Liver (tissue), 9 donors: ENCODE data around the gene DMAC1. TPM values are rescaled to one million over a fixed set of nuclear protein-coding genes. Genes with fewer than 3 reads are reported as not detected.

Experiments used
- DNase-seq: peaks from one replicate; pipeline ENCODE4 v3.0.0-alpha.2; 2017; ENCODE audit warnings: low spot score
- H3K27ac ChIP-seq, 2 donors: one replicate each; pipeline ENCODE4 v1.7.0; 2013; ENCODE audit warnings: inconsistent platforms in 2 of 2, low read length in 2 of 2, control low read depth in 1 of 2, low read depth in 1 of 2, mild to moderate bottlenecking in 1 of 2
- H3K27me3 ChIP-seq, 4 donors: one replicate each; pipeline versions ENCODE4 v1.6.1 to v1.7.0; 2013; ENCODE audit warnings: low read length in 3 of 4, inconsistent platforms in 1 of 4, mild to moderate bottlenecking in 1 of 4, moderate library complexity in 1 of 4; ENCODE audit not compliant: control insufficient read depth in 4 of 4, insufficient read depth in 4 of 4
- H3K36me3 ChIP-seq, 4 donors: one replicate each; pipeline versions ENCODE4 v1.6.1 to v1.7.0; 2013; ENCODE audit warnings: low read length in 3 of 4, mild to moderate bottlenecking in 3 of 4, low read depth in 1 of 4, moderate library complexity in 1 of 4; ENCODE audit not compliant: control insufficient read depth in 4 of 4, insufficient read depth in 3 of 4
- H3K4me1 ChIP-seq, 4 donors: one replicate each; pipeline versions ENCODE4 v1.6.1 to v1.7.0; 2013; ENCODE audit warnings: low read length in 3 of 4, mild to moderate bottlenecking in 3 of 4, moderate library complexity in 1 of 4; ENCODE audit not compliant: control insufficient read depth in 4 of 4, insufficient read depth in 4 of 4
- H3K4me3 ChIP-seq, 3 donors: one replicate each; pipeline versions ENCODE4 v1.6.1 to v1.7.0; 2013; ENCODE audit warnings: low read length in 3 of 3, control low read depth in 1 of 3, low read depth in 1 of 3, mild to moderate bottlenecking in 1 of 3
- H3K9ac ChIP-seq, 2 donors: one replicate each; pipeline ENCODE4 v1.7.0; 2013; ENCODE audit warnings: low read length in 2 of 2, mild to moderate bottlenecking in 2 of 2, moderate library complexity in 2 of 2, control low read depth in 1 of 2, low read depth in 1 of 2
- H3K9me3 ChIP-seq, 4 donors: one replicate each; pipeline versions ENCODE4 v1.6.1 to v1.7.0; 2013; ENCODE audit warnings: low read length in 3 of 4; ENCODE audit not compliant: control insufficient read depth in 4 of 4
- EGR1 ChIP-seq, 2 donors: IDR thresholded peaks; 2 replicates each; pipeline ENCODE4 v1.6.1; 2016 to 2018; ENCODE audit warnings: antibody characterized with exemption in 2 of 2, low read depth in 2 of 2
- FOXA1 ChIP-seq: IDR thresholded peaks from 2 replicates; pipeline ENCODE4 v1.6.1; 2016; ENCODE audit warnings: antibody characterized with exemption
- FOXA2 ChIP-seq: IDR thresholded peaks from 2 replicates; pipeline ENCODE4 v1.6.1; 2016; ENCODE audit warnings: antibody characterized with exemption
- HNF4A ChIP-seq, 2 donors: conservative IDR thresholded peaks; 2 replicates each; pipeline ENCODE4 v1.6.1; 2016; ENCODE audit warnings: antibody characterized with exemption in 2 of 2, mild to moderate bottlenecking in 2 of 2
- HNF4G ChIP-seq: IDR thresholded peaks from 2 replicates; pipeline ENCODE4 v1.6.1; 2016; ENCODE audit warnings: antibody characterized with exemption
- JUND ChIP-seq, 2 donors: IDR thresholded peaks; 2 replicates each; pipeline ENCODE4 v1.6.1; 2016; ENCODE audit warnings: antibody characterized with exemption in 2 of 2
- NR2F2 ChIP-seq: IDR thresholded peaks from 2 replicates; pipeline ENCODE4 v1.6.1; 2016; ENCODE audit warnings: antibody characterized with exemption
- RXRA ChIP-seq, 2 donors: IDR thresholded peaks; 2 replicates each; pipeline ENCODE4 v1.6.1; 2017 to 2018; ENCODE audit warnings: antibody characterized with exemption in 2 of 2, mild to moderate bottlenecking in 1 of 2
- SP1 ChIP-seq: IDR thresholded peaks from 2 replicates; pipeline ENCODE4 v1.6.1; 2018; ENCODE audit warnings: antibody characterized with exemption, mild to moderate bottlenecking
- TAF1 ChIP-seq: conservative IDR thresholded peaks from 2 replicates; pipeline ENCODE4 v1.6.1; 2016; ENCODE audit warnings: antibody characterized with exemption, mild to moderate bottlenecking
- YY1 ChIP-seq: IDR thresholded peaks from 2 replicates; pipeline ENCODE4 v1.6.1; 2016; ENCODE audit warnings: antibody characterized with exemption, mild to moderate bottlenecking
- WGBS: extraction: QIAGEN DNeasy Blood & Tissue Kit; methylation state at CpG from one replicate; pipeline ENCODE4 v1.1.7; 2013; 5-methylcytosine and 5-hydroxymethylcytosine counted together
- polyA plus RNA-seq, 2 donors: library from polyadenylated mRNA; stranded (reverse) in 1 of 2; unstranded in 1 of 2; fragments of 200-250 nt in 1 of 2; fragments of >200 nt in 1 of 2; fragmentation: Nextera tagmentation in 1 of 2; extraction: Ambion mirVana in 1 of 2; gene quantifications; one replicate each; pipeline versions ENCODE4 v1.2.1 to v1.2.3, GENCODE V29; 2013 to 2015
- total RNA-seq, 2 donors: library from RNA; depleted of rRNA; stranded (reverse); fragments of >200 nt; gene quantifications; one replicate each; pipeline ENCODE4 v1.2.3, GENCODE V29; 2014
- TF ChIP-seq, protein P1 (sequence below): IDR thresholded peaks from 2 replicates; pipeline ENCODE4 v1.6.1; 2016; ENCODE audit warnings: antibody characterized with exemption, mild to moderate bottlenecking
- TF ChIP-seq, protein P2 (sequence below): fragments of 150-350 bp; IDR thresholded peaks from 2 replicates; pipeline ENCODE4 v1.5.1; 2017; ENCODE audit warnings: improper control_type of control experiment, low read depth, low read length; ENCODE audit not compliant: missing input control
- TF ChIP-seq, protein P3 (sequence below): IDR thresholded peaks from 2 replicates; pipeline ENCODE4 v1.6.1; 2016; ENCODE audit warnings: antibody characterized with exemption
- TF ChIP-seq, protein P4 (sequence below): IDR thresholded peaks from 2 replicates; pipeline ENCODE4 v1.6.1; 2016; ENCODE audit warnings: antibody characterized with exemption
- TF ChIP-seq, protein P5 (sequence below): IDR thresholded peaks from 2 replicates; pipeline ENCODE4 v1.6.1; 2016; ENCODE audit warnings: antibody characterized with exemption
- donor health status: healthy.
- donor health status: healthy.
- donor health status: healthy.
- donor health status: healthy.
- donor health status: healthy.

Gene DMAC1
- total and polyA plus RNA-seq, 4 donors = 4.4 to 53.0 (median 9.0) TPM

DNA sequence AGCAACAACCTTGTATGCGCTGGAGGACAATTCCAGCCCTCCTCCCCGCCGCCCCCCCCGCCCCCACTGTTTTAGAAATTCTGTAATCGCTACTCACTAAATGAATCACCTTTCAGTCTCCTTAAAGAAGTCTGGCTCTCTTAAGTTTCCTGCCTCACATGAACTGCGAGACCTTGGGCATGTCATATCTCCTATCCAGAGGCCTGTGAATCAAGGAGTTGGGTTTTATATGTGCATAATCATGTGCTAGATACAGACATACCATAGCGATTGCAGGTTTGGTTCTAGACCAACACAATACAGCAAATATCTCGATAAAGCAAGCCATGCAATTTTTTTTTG, 337 bp upstream of the DMAC1 start:
- Histone ChIP-seq H3K9me3 (no peaks in the 10 kb centered on the region), H3K4me3 (peak overlapping the region in 2 of 3 donors; percentile 79 to 100), H3K27ac (no peak overlapping the region), H3K4me1 (peaks cover 0 to 14% (median 8%) of the 10 kb centered on the region in 4 donors), H3K9ac (no peak overlapping the region), H3K36me3 (peaks cover 0 to 15% (median 12%) of the 10 kb centered on the region in 4 donors), H3K27me3 (peaks cover 0 to 4% (median 0%) of the 10 kb centered on the region in 4 donors)
- TF ChIP-seq JUND (IDR thresholded peaks at IDR 0.05) = no peak
- no peak for TF ChIP-seq FOXA1
- TF ChIP-seq, protein P1, sequence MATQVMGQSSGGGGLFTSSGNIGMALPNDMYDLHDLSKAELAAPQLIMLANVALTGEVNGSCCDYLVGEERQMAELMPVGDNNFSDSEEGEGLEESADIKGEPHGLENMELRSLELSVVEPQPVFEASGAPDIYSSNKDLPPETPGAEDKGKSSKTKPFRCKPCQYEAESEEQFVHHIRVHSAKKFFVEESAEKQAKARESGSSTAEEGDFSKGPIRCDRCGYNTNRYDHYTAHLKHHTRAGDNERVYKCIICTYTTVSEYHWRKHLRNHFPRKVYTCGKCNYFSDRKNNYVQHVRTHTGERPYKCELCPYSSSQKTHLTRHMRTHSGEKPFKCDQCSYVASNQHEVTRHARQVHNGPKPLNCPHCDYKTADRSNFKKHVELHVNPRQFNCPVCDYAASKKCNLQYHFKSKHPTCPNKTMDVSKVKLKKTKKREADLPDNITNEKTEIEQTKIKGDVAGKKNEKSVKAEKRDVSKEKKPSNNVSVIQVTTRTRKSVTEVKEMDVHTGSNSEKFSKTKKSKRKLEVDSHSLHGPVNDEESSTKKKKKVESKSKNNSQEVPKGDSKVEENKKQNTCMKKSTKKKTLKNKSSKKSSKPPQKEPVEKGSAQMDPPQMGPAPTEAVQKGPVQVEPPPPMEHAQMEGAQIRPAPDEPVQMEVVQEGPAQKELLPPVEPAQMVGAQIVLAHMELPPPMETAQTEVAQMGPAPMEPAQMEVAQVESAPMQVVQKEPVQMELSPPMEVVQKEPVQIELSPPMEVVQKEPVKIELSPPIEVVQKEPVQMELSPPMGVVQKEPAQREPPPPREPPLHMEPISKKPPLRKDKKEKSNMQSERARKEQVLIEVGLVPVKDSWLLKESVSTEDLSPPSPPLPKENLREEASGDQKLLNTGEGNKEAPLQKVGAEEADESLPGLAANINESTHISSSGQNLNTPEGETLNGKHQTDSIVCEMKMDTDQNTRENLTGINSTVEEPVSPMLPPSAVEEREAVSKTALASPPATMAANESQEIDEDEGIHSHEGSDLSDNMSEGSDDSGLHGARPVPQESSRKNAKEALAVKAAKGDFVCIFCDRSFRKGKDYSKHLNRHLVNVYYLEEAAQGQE = no peak
- TF ChIP-seq, protein P2, sequence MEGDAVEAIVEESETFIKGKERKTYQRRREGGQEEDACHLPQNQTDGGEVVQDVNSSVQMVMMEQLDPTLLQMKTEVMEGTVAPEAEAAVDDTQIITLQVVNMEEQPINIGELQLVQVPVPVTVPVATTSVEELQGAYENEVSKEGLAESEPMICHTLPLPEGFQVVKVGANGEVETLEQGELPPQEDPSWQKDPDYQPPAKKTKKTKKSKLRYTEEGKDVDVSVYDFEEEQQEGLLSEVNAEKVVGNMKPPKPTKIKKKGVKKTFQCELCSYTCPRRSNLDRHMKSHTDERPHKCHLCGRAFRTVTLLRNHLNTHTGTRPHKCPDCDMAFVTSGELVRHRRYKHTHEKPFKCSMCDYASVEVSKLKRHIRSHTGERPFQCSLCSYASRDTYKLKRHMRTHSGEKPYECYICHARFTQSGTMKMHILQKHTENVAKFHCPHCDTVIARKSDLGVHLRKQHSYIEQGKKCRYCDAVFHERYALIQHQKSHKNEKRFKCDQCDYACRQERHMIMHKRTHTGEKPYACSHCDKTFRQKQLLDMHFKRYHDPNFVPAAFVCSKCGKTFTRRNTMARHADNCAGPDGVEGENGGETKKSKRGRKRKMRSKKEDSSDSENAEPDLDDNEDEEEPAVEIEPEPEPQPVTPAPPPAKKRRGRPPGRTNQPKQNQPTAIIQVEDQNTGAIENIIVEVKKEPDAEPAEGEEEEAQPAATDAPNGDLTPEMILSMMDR = no peak
- TF ChIP-seq, protein P3, sequence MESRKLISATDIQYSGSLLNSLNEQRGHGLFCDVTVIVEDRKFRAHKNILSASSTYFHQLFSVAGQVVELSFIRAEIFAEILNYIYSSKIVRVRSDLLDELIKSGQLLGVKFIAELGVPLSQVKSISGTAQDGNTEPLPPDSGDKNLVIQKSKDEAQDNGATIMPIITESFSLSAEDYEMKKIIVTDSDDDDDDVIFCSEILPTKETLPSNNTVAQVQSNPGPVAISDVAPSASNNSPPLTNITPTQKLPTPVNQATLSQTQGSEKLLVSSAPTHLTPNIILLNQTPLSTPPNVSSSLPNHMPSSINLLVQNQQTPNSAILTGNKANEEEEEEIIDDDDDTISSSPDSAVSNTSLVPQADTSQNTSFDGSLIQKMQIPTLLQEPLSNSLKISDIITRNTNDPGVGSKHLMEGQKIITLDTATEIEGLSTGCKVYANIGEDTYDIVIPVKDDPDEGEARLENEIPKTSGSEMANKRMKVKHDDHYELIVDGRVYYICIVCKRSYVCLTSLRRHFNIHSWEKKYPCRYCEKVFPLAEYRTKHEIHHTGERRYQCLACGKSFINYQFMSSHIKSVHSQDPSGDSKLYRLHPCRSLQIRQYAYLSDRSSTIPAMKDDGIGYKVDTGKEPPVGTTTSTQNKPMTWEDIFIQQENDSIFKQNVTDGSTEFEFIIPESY = no peak
- TF ChIP-seq, protein P4, sequence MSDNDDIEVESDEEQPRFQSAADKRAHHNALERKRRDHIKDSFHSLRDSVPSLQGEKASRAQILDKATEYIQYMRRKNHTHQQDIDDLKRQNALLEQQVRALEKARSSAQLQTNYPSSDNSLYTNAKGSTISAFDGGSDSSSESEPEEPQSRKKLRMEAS = no peak
- DNase-seq = no peak
- WGBS = 33% methylated on average over 8 of the region's 8 CpGs

DNA sequence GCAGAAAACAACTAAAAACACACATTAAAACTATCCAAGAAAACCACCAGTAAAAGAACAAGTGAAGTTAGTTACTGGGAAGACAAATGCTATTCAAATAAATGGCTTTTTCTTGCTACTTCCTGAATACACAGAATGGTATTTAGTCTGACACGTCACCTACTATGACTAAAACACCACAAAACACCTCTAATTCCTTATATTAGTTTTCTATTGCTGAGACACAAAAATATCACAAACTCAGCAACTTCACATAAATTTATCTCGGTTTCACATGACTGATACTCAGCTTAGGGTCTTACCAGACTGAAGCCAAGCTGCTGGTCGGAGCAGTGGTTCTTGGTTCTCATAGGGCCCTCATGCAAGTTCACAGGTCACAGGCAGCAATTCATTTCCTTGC, 5.4 kb downstream of the DMAC1 start:
- Histone ChIP-seq H3K27me3 (no peaks in the 10 kb centered on the region), H3K9ac (no peak overlapping the region), H3K36me3 (peaks cover 0 to 23% (median 15%) of the 10 kb centered on the region in 4 donors), H3K9me3 (no peaks in the 10 kb centered on the region), H3K4me1 (peaks cover 0 to 9% (median 7%) of the 10 kb centered on the region in 4 donors), H3K4me3 (no peak overlapping the region), H3K27ac (no peak overlapping the region)
- 93% methylated on average over 3 of the region's 3 CpGs for WGBS
- no peak for DNase-seq
- TF ChIP-seq SP1 = no peak
- no peak for TF ChIP-seq EGR1 (IDR thresholded peaks at IDR 0.05; ENCODE audit: low read depth in 2 of 2)
- no peak for TF ChIP-seq JUND (IDR thresholded peaks at IDR 0.05)
- TF ChIP-seq, protein P5, sequence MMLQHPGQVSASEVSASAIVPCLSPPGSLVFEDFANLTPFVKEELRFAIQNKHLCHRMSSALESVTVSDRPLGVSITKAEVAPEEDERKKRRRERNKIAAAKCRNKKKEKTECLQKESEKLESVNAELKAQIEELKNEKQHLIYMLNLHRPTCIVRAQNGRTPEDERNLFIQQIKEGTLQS = no peak
- no peak for TF ChIP-seq YY1
- TF ChIP-seq TAF1 = no peak
- TF ChIP-seq HNF4A (conservative IDR thresholded peaks at IDR 0.05) = no peak
- no peak for TF ChIP-seq FOXA2
- TF ChIP-seq, protein P2 = no peak
- TF ChIP-seq, protein P4 = no peak
- TF ChIP-seq NR2F2 = no peak
- TF ChIP-seq RXRA (IDR thresholded peaks at IDR 0.05) = no peak
- no peak for TF ChIP-seq HNF4G
